ENCODE measurements around the gene SLC9C1.

The SLC9C1 gene

GRCh38 chr3:112115161-112115739, 178.8 kb downstream of the SLC9C1 start:
- DNase-seq (ENCODE audit: low spot score), result peak; percentile 43
- in situ Hi-C loops (cut with MboI; ENCODE audit: low sequenced_read_pairs, unreplicated experiment), result loop anchor here (10.0 kb wide), 1 partner anchor 380 kb away; the partner anchor contains the start of gene BTLA
- no peak for TF ChIP-seq CTCF (IDR thresholded peaks at IDR 0.05; ENCODE audit: borderline replicate concordance, control extremely low read depth, extremely low read depth, insufficient read depth, missing control alignments)

- no peak for DNase-seq (ENCODE audit: low spot score)
- TF ChIP-seq CTCF (IDR thresholded peaks at IDR 0.05; ENCODE audit: borderline replicate concordance, control extremely low read depth, extremely low read depth, insufficient read depth, missing control alignments), result no peak
- in situ Hi-C loops (cut with MboI; ENCODE audit: low sequenced_read_pairs, unreplicated experiment), result loop anchor here (10.0 kb wide), 1 partner anchor 380 kb away; the partner anchor contains the start of gene BTLA
These were observed 179.3 kb downstream of the SLC9C1 start for GRCh38 chr3:112114576-112115160.

GRCh38 chr3:112111785-112112402, 182.1 kb downstream of the SLC9C1 start:
- peak; percentile 66 for DNase-seq (ENCODE audit: low spot score)
- in situ Hi-C loops (cut with MboI; ENCODE audit: low sequenced_read_pairs, unreplicated experiment), result loop anchor here (10.0 kb wide), 1 partner anchor 383 kb away; the partner anchor contains the start of gene BTLA

GRCh38 chr3:112109322-112109721, 184.7 kb downstream of the SLC9C1 start:
- DNase-seq (ENCODE audit: low spot score), result no peak
- in situ Hi-C loops (cut with MboI; ENCODE audit: low sequenced_read_pairs, unreplicated experiment), result no loop called here
- no peak for TF ChIP-seq CTCF (IDR thresholded peaks at IDR 0.05; ENCODE audit: borderline replicate concordance, control extremely low read depth, extremely low read depth, insufficient read depth, missing control alignments)

More at GRCh38 chr3:112111785-112112402, 182.1 kb downstream of the SLC9C1 start:
- TF ChIP-seq CTCF (IDR thresholded peaks at IDR 0.05; ENCODE audit: borderline replicate concordance, control extremely low read depth, extremely low read depth, insufficient read depth, missing control alignments), result peak; percentile 91

GRCh38 chr3:112104774-112105173, 189.2 kb downstream of the SLC9C1 start:
- no peak for TF ChIP-seq CTCF (IDR thresholded peaks at IDR 0.05; ENCODE audit: borderline replicate concordance, control extremely low read depth, extremely low read depth, insufficient read depth, missing control alignments)
- in situ Hi-C loops (cut with MboI; ENCODE audit: low sequenced_read_pairs, unreplicated experiment), result no loop called here
- DNase-seq (ENCODE audit: low spot score), result no peak

- in situ Hi-C loops (cut with MboI; ENCODE audit: low sequenced_read_pairs, unreplicated experiment), result no loop called here
- no peak for TF ChIP-seq CTCF (IDR thresholded peaks at IDR 0.05; ENCODE audit: borderline replicate concordance, control extremely low read depth, extremely low read depth, insufficient read depth, missing control alignments)
- no peak for DNase-seq (ENCODE audit: low spot score)
These were observed 192.1 kb downstream of the SLC9C1 start for GRCh38 chr3:112101916-112102315.
